Calu3 (cell line): ENCODE results near the gene PCDHGA8. TPM values are rescaled to one million over a fixed set of nuclear protein-coding genes. Genes with fewer than 3 reads are reported as not detected.

Experiments used
- BruUV-seq: library from RNA; stranded (reverse); fragments of 400-500 nt; replicated peaks from 2 replicates; lab custom pipeline; 2021; lab: Mats Ljungman, UMichigan
- CTCF ChIA-PET: fragments of 300-600 bp; sonication (Branson Sonifier 250); formaldehyde crosslinking; loops from one replicate; lab custom pipeline; 2022; ENCODE audit warnings: antibody characterized with exemption; lab: Charles Lee
- DNase-seq: peaks from one replicate; pipeline ENCODE4 v3.0.0; 2022
- H3K27ac Mint-ChIP-seq: one replicate; pipeline ENCODE4 v1.8.0; 2022; ENCODE audit warnings: mixed read lengths; ENCODE audit not compliant: unreplicated experiment
- H3K27me3 Mint-ChIP-seq: one replicate; pipeline ENCODE4 v1.8.0; 2022; ENCODE audit warnings: mixed read lengths; ENCODE audit not compliant: unreplicated experiment
- H3K36me3 Mint-ChIP-seq: one replicate; pipeline ENCODE4 v1.8.0; 2022; ENCODE audit warnings: mild to moderate bottlenecking, moderate library complexity, mixed read lengths; ENCODE audit not compliant: insufficient read depth, unreplicated experiment
- H3K4me1 Mint-ChIP-seq: one replicate; pipeline ENCODE4 v1.8.0; 2022; ENCODE audit warnings: mild to moderate bottlenecking, low read depth, mixed read lengths; ENCODE audit not compliant: unreplicated experiment
- H3K4me3 Mint-ChIP-seq: one replicate; pipeline ENCODE4 v1.8.0; 2022; ENCODE audit warnings: mild to moderate bottlenecking, low read depth, moderate library complexity, mixed read lengths; ENCODE audit not compliant: unreplicated experiment
- H3K9me3 Mint-ChIP-seq: one replicate; pipeline ENCODE4 v1.8.0; 2022; ENCODE audit warnings: low read depth, mixed read lengths; ENCODE audit not compliant: unreplicated experiment
- CTCF ChIP-seq: fragments of 200-600 bp; IDR thresholded peaks from one replicate; pipeline ENCODE4 v1.8.0; 2022; ENCODE audit warnings: antibody characterized with exemption; ENCODE audit not compliant: unreplicated experiment
- intact Hi-C: fragments of 100-400 bp; cut with micrococcal nuclease; formaldehyde crosslinking; loops from one replicate; pipeline ENCODE4 v1.10.0; 2022; ENCODE audit not compliant: unreplicated experiment
- total RNA-seq: library from RNA; stranded (reverse); gene quantifications from 2 replicates; pipeline ENCODE4 v1.2.3, GENCODE V29; 2022

PCDHGA8 gene
- total RNA-seq, 1 experiment from 2014 or later: 1.1 TPM

DNA sequence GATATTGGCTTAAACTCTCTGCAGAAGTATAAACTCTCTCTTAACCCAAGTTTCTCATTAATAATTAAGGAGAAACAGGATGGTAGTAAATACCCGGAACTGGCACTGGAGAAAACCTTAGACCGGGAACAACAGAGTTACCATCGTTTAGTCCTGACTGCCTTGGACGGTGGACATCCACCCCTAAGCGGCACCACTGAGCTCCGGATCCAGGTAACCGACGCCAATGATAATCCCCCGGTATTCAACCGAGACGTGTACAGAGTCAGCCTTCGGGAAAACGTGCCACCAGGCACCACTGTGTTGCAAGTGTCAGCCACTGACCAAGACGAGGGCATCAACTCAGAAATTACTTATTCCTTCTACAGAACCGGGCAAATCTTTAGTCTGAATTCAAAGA, 6.2 kb downstream of the PCDHGA8 start:
- TSS peak; percentile 17 for BruUV-seq
- DNase-seq: no peak
- Mint-ChIP-seq H3K36me3 (peaks cover 20% of the 10 kb centered on the region), H3K27ac (no peak overlapping the region), H3K9me3 (peaks cover 11% of the 10 kb centered on the region), H3K27me3 (no peaks in the 10 kb centered on the region), H3K4me3 (no peak overlapping the region), H3K4me1 (no peaks in the 10 kb centered on the region)
- intact Hi-C loops: no loop called here
- CTCF ChIA-PET: no interaction called here
- no peak for TF ChIP-seq CTCF

DNA sequence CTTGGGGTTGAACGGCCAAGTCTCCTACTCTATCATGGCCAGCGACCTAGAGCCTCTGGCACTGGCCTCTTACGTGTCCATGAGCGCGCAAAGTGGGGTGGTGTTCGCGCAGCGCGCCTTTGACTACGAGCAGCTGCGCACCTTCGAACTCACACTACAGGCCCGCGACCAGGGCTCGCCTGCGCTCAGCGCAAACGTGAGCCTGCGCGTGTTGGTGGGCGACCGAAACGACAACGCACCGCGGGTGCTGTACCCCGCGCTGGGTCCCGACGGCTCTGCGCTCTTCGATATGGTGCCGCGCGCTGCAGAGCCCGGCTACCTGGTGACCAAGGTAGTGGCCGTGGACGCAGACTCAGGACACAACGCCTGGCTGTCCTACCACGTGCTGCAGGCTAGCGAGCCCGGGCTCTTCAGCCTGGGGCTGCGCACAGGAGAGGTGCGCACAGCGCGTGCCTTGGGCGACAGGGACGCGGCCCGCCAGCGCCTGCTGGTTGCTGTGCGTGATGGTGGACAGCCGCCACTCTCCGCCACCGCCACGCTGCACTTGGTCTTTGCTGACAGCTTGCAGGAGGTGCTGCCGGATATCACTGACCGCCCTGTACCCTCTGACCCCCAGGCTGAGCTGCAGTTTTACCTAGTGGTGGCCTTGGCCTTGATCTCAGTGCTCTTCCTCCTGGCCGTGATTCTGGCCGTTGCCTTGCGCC, 7.3 kb downstream of the PCDHGA8 start:
- TF ChIP-seq CTCF: no peak
- peaks cover under 1% of the 10 kb centered on the region for H3K4me1 Mint-ChIP-seq
- H3K4me3 Mint-ChIP-seq: no peak overlapping the region
- BruUV-seq: no TSS peak
- H3K36me3 Mint-ChIP-seq: peaks cover 24% of the 10 kb centered on the region
- CTCF ChIA-PET: no interaction called here
- no peaks in the 10 kb centered on the region for H3K27me3 Mint-ChIP-seq
- H3K9me3 Mint-ChIP-seq: peaks cover 9% of the 10 kb centered on the region
- DNase-seq: no peak
- no peak overlapping the region for H3K27ac Mint-ChIP-seq
- intact Hi-C loops: loop anchor here (5.0 kb wide), 1 partner anchor 78 kb away; the partner anchor contains the start of gene PCDHGC3

GRCh38 chr5:141402553-141403243, 10.3 kb downstream of the PCDHGA8 start, which contains the start of gene PCDHGA9:
TSS of gene PCDHGA9 (plus strand) at chr5:141402778. CDS start at chr5:141402953, 175 bp downstream.
- peak within 1 kb of the TSS; percentile 68 for H3K27ac Mint-ChIP-seq
- H3K27me3 Mint-ChIP-seq: no peaks in the 10 kb centered on the region
- H3K36me3 Mint-ChIP-seq: peaks cover 31% of the 10 kb centered on the region
- H3K9me3 Mint-ChIP-seq: peaks cover 11% of the 10 kb centered on the region
- H3K4me1 Mint-ChIP-seq: peaks cover 17% of the 10 kb centered on the region
- intact Hi-C loops: loop anchor here (1.0 to 5.0 kb wide), 5 partner anchors 75 to 180 kb away; partner anchors contain the start of genes PCDHB14 and PCDHGC3
- DNase-seq: peak; percentile 73
- TF ChIP-seq CTCF: peak; percentile 83
- H3K4me3 Mint-ChIP-seq: peak within 1 kb of the TSS; percentile 95
- CTCF ChIA-PET: interaction anchor here (0.9 to 1.9 kb wide), 11 partner anchors 15 to 617 kb away, joined by 3 to 22 read pairs (median 5); partner anchors contain the start of genes PCDHA1, PCDHB14, PCDHGB7 and PCDHGC3
- TSS peak; percentile 40 for BruUV-seq

DNA sequence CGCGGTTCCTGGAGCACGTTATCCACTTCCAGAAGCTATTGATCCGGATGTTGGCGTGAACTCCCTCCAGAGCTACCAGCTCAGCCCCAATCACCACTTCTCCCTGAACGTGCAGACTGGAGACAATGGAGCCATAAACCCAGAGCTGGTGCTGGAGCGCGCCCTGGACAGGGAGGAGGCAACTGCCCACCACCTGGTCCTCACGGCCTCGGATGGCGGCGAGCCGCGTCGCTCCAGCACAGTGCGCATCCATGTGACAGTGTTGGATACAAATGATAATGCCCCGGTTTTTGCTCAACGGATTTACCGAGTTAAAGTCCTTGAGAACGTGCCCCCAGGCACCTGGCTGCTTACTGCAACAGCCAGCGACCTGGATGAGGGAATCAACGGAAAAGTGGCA, 11.0 kb downstream of the PCDHGA8 start:
- Mint-ChIP-seq H3K4me1 (peaks cover 22% of the 10 kb centered on the region), H3K27me3 (no peaks in the 10 kb centered on the region), H3K9me3 (peaks cover 11% of the 10 kb centered on the region), H3K36me3 (peaks cover 38% of the 10 kb centered on the region), H3K4me3 (peak overlapping the region; percentile 95), H3K27ac (no peak overlapping the region)
- CTCF ChIA-PET: interaction anchor here (1.0 to 1.9 kb wide), 9 partner anchors 72 to 617 kb away, joined by 3 to 22 read pairs (median 5); partner anchors contain the start of genes PCDHA1 and PCDHGC3
- intact Hi-C loops: loop anchor here (2.0 to 5.0 kb wide), 2 partner anchors 74 to 181 kb away; partner anchors contain the start of genes PCDHB14 and PCDHGC3
- no peak for DNase-seq
- no peak for TF ChIP-seq CTCF
- no TSS peak for BruUV-seq
